SHP77 treated with DMSO at 0.1 percent for 48 hours (cell line): ENCODE data around the gene KIF3C.

ENCODE experiments used
- DNase-seq: peaks from one replicate; lab custom pipeline; 2025; lab: John Stamatoyannopoulos, UW

Gene KIF3C

DNA sequence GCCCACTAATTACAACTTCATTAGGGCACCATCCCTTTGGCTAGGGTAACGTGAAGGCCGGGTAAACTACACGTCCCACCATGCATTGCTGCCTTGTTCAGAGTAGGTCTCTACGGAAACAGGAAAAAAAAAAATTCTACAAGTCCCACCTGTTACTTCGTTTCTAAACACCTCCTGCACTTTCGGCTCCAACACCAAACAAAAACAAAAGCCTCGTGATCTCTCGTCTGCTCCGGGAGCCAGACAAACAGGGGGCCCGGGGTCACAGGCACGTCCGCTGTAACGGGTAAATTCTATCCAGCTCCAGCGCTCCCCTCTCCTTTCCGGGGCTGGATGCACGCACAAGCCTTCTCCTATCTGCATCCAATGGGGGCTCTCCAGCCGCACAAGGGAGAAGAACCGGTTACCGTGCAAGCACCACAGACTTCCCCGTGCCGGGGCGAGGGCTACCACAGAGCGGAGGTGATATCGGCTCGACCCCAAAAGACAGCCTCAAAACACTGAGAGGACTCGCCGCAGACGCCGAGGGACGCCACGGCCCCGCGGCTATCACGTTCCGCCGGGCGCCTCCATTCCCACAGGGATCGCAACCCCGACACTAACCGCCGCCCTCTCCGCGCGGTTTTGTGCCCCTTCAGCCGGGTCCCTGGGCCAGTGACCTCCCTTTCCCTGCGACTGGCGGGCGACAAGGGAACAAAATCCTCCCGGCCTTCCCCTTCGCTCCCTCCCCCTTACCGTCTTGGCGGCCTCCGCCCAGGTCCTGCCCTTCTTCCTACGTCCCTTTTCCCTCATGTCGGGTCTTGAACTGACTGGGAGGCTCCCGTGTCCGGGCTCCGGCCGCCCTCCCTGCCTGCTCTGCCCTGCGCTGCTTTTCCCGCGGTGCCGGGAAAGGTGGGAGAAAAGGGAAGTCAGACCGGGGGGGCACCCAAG, 104.6 kb downstream of the KIF3C start:
- DNase-seq = no peak
